Endothelial cell of umbilical vein (primary cell): Measurements from ENCODE around the gene JMJD8. TPM values are rescaled to one million over a fixed set of nuclear protein-coding genes. Genes with fewer than 3 reads are reported as not detected.
"Not testable (repeated sequence)": the region's sequence is repeated elsewhere in the genome, so short reads cannot be mapped to it uniquely, and the experiment has no call there.

Experiments
- BruUV-seq: library from RNA; stranded (reverse); fragments of 400-500 nt; replicated peaks from 2 replicates; lab custom pipeline; 2021; lab: Mats Ljungman, UMichigan
- CTCF ChIA-PET: fragments of 300-600, 350-600 bp; sonication (Branson Sonifier 250); formaldehyde crosslinking; loops from one replicate; lab custom pipeline; 2021; ENCODE audit warnings: antibody characterized with exemption, inconsistent platforms; lab: Charles Lee
- POLR2A ChIA-PET: fragments of 300-600, 350-600 bp; sonication (Branson Sonifier 250); formaldehyde crosslinking; loops from one replicate; lab custom pipeline; 2021; ENCODE audit warnings: antibody characterized with exemption, inconsistent platforms; lab: Charles Lee
- DNase-seq: peaks from one replicate; pipeline ENCODE4 v3.0.0-alpha.2; 2011; ENCODE audit warnings: low read depth, low spot score
- FAIRE-seq: peaks from 2 replicates; lab custom pipeline; 2011; peaks lifted over from hg19 to GRCh38; lab: Jason Lieb, UNC
- H2AFZ ChIP-seq: 2 replicates; pipeline ENCODE4 v1.6.0; 2012; ENCODE audit warnings: low read depth, low read length, control low read depth, inconsistent platforms
- H3K27ac ChIP-seq: 2 replicates; pipeline ENCODE4 v1.5.1; 2011; ENCODE audit warnings: low read depth, mild to moderate bottlenecking, control low read depth, low read length, moderate library complexity; ENCODE audit not compliant: insufficient read depth
- H3K27me3 ChIP-seq, 2 experiments: 2 replicates each; pipeline versions ENCODE4 v1.6.0 to v1.6.1; 2011; ENCODE audit warnings: low read length in 2 of 2, mixed read lengths in 1 of 2; ENCODE audit not compliant: control insufficient read depth in 2 of 2, insufficient read depth in 2 of 2
- H3K36me3 ChIP-seq, 2 experiments: 2 replicates in 1 of 2; 3 replicates in 1 of 2; pipeline ENCODE4 v1.5.1; 2011; ENCODE audit warnings: low read length in 2 of 2, mild to moderate bottlenecking in 1 of 2, moderate library complexity in 1 of 2; ENCODE audit not compliant: control insufficient read depth in 2 of 2, insufficient read depth in 2 of 2; ENCODE audit errors: extremely low read depth in 1 of 2
- H3K4me1 ChIP-seq: 3 replicates; pipeline ENCODE4 v1.5.1; 2011; ENCODE audit warnings: mild to moderate bottlenecking, low read length; ENCODE audit not compliant: control insufficient read depth, insufficient read depth; ENCODE audit errors: extremely low read depth
- H3K4me2 ChIP-seq: 2 replicates; pipeline ENCODE4 v1.6.1; 2011; ENCODE audit warnings: low read length, control low read depth, mixed read lengths; ENCODE audit not compliant: insufficient read depth
- H3K4me3 ChIP-seq, 3 experiments: fragments of 200-600 bp in 1 of 3; sonication (generic), shearing (Covaris generic) in 1 of 3; replicated peaks in 1 of 3; 2 replicates each; pipeline ENCODE4 v1.5.1; 2011 to 2016; ENCODE audit warnings: control low read depth in 3 of 3, low read length in 3 of 3, mild to moderate bottlenecking in 2 of 3, inconsistent platforms in 1 of 3, low read depth in 1 of 3, moderate library complexity in 1 of 3; ENCODE audit not compliant: insufficient read depth in 1 of 3
- H3K79me2 ChIP-seq: 2 replicates; pipeline ENCODE4 v1.6.0; 2012; ENCODE audit warnings: low read length, inconsistent platforms; ENCODE audit not compliant: control insufficient read depth, insufficient read depth
- H3K9ac ChIP-seq: replicated peaks from 2 replicates; pipeline ENCODE3; 2011; ENCODE audit warnings: low read length, control low read depth; ENCODE audit not compliant: insufficient read depth; ENCODE audit errors: extremely low read depth
- H3K9me1 ChIP-seq: replicated peaks from 3 replicates; pipeline ENCODE4 v1.6.0; 2011; ENCODE audit warnings: mild to moderate bottlenecking, low read length; ENCODE audit not compliant: control insufficient read depth, insufficient read depth; ENCODE audit errors: extremely low read depth
- H3K9me3 ChIP-seq: replicated peaks from 2 replicates; pipeline ENCODE4 v1.5.1; 2012; ENCODE audit warnings: low read length, inconsistent platforms; ENCODE audit not compliant: control insufficient read depth, insufficient read depth
- H4K20me1 ChIP-seq: replicated peaks from 2 replicates; pipeline ENCODE3; 2011; ENCODE audit warnings: mild to moderate bottlenecking, low read length; ENCODE audit not compliant: control insufficient read depth, insufficient read depth; ENCODE audit errors: extremely low read depth
- CTCF ChIP-seq, 2 donors: IDR thresholded peaks; 1 replicate in 1 of 2; 2 replicates in 1 of 2; pipeline ENCODE4 v1.5.1; 2011; ENCODE audit warnings: low read length in 2 of 2, mild to moderate bottlenecking in 2 of 2, moderate library complexity in 2 of 2, control low read depth in 1 of 2, inconsistent platforms in 1 of 2, low read depth in 1 of 2; ENCODE audit not compliant: insufficient read depth in 1 of 2; ENCODE audit errors: extremely low read depth in 1 of 2
- FOS ChIP-seq: IDR thresholded peaks from 2 replicates; pipeline ENCODE4 v1.6.1; 2011; ENCODE audit warnings: mild to moderate bottlenecking, low read length, moderate library complexity, borderline replicate concordance; ENCODE audit not compliant: insufficient read depth
- JUN ChIP-seq: IDR thresholded peaks from 2 replicates; pipeline ENCODE4 v1.6.1; 2011; ENCODE audit warnings: borderline replicate concordance, low read depth; ENCODE audit not compliant: insufficient read length, insufficient read depth
- MAX ChIP-seq: IDR thresholded peaks from 2 replicates; pipeline ENCODE4 v1.6.1; 2011; ENCODE audit not compliant: insufficient read depth, insufficient read length
- POLR2AphosphoS5 ChIP-seq: IDR thresholded peaks from 2 replicates; pipeline ENCODE4 v1.6.1; 2012; ENCODE audit warnings: low read depth, mild to moderate bottlenecking, control low read depth, low read length, moderate library complexity; ENCODE audit not compliant: insufficient read depth
- dilution Hi-C: fragments of 300-500 bp; cut with MboI; formaldehyde crosslinking; loops from one replicate; pipeline ENCODE4 v1.15.0; 2019; ENCODE audit warnings: low sequenced_read_pairs; ENCODE audit not compliant: extremely low pct_ligation_motif_present
- intact Hi-C: fragments of 100-400 bp; cut with micrococcal nuclease; formaldehyde crosslinking; loops from one replicate; pipeline ENCODE4 v1.10.0; 2022
- polyA plus RNA-seq, 4 experiments: library from polyadenylated mRNA; depleted of rRNA in 3 of 4; stranded (reverse) in 3 of 4; unstranded in 1 of 4; fragments of >200 nt; gene quantifications; 2 replicates each; pipeline versions ENCODE4 v1.2.1 to v1.2.3, GENCODE V29; 2011 to 2012; ENCODE audit warnings: missing spikeins in 1 of 4
- total RNA-seq: library from RNA; stranded (reverse); gene quantifications from 2 replicates; pipeline ENCODE4 v1.2.3, GENCODE V29; 2021

The JMJD8 gene
- total and polyA plus RNA-seq, 2 donors (not counting 3 experiments of a cell fraction or from before 2014, with no cell fraction given), result 55.1 to 102 TPM

DNA sequence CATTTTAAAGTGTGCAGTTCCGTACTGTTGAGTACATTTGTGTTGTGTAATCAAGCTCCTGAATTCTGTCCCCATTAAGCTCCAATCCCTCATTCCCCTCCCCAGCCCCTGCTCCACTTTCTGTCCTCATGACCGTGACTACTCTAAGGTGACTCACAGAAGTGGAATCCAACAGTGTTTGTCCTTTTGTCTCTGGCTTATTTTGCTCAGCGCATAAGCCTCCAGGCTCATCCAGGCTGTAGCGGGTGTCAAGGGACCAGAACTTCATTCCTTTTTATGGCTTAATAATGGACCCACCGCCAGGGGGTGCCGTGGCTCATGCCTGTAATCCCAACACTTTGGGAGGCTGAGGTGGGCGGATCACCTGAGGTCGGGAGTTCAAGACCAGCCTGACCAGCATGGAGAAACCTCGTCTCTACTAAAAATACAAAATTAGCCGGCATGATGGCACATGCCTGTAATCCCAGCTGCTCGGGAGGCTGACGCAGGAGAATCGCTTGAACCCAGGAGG, 28.7 kb upstream of the JMJD8 start:
- H3K36me3 ChIP-seq, H3K79me2 ChIP-seq, H4K20me1 ChIP-seq, H3K27me3 ChIP-seq, POLR2A ChIA-PET, BruUV-seq, H3K4me1 ChIP-seq, H2AFZ ChIP-seq, H3K4me3 ChIP-seq, dilution Hi-C loops, H3K9me1 ChIP-seq, H3K9ac ChIP-seq, H3K9me3 ChIP-seq, H3K4me2 ChIP-seq, H3K27ac ChIP-seq: not testable (repeated sequence)
- intact Hi-C loops, result loop anchor here (1.0 to 2.0 kb wide), 2 partner anchors 29 to 342 kb away; no protein-coding TSS in a partner anchor
- CTCF ChIA-PET, result interaction anchor here (0.8 to 3.0 kb wide), 15 partner anchors 9 to 343 kb away, joined by 3 to 67 read pairs (median 5); partner anchors contain the start of genes ANTKMT, CHTF18, HAGHL and RPUSD1
- FAIRE-seq, result peak; percentile 53
- DNase-seq, result peak; percentile 46
- TF ChIP-seq CTCF (IDR thresholded peaks at IDR 0.05; ENCODE audit: extremely low read depth in 1 of 2, insufficient read depth in 1 of 2, low read depth in 1 of 2, low read length in 2 of 2) (peak; percentile 36), FOS (peak; percentile 22)

GRCh38 chr16:711548-712320, 27.6 kb upstream of the JMJD8 start:
- Histone ChIP-seq H3K27me3 (peaks cover 5 to 10% of the 10 kb centered on the region in 2 experiments), H3K27ac (no peak overlapping the region), H3K79me2 (no peaks in the 10 kb centered on the region), H2AFZ (no peak overlapping the region), H3K4me3 (no peak overlapping the region), H3K9ac (no peak overlapping the region), H3K36me3 (no peaks in the 10 kb centered on the region), H3K9me3 (no peaks in the 10 kb centered on the region), H4K20me1 (no peaks in the 10 kb centered on the region), H3K4me2 (no peak overlapping the region), H3K9me1 (no peaks in the 10 kb centered on the region), H3K4me1 (peaks cover 10% of the 10 kb centered on the region)
- dilution Hi-C loops (no loop called here), intact Hi-C loops (loop anchor here (1.0 to 2.0 kb wide), 3 partner anchors 30 to 343 kb away; no protein-coding TSS in a partner anchor)
- FAIRE-seq (peak; percentile 40), DNase-seq (peak; percentile 55)
- POLR2A ChIA-PET, result no interaction called here
- TF ChIP-seq CTCF (IDR thresholded peaks at IDR 0.05; ENCODE audit: extremely low read depth in 1 of 2, insufficient read depth in 1 of 2, low read depth in 1 of 2, low read length in 2 of 2) (peak; percentile 89 to 99), JUN (no peak), MAX (no peak), POLR2AphosphoS5 (no peak)
- BruUV-seq, result no TSS peak
- CTCF ChIA-PET, result interaction anchor here (0.8 to 3.0 kb wide), 15 partner anchors 9 to 345 kb away, joined by 3 to 67 read pairs (median 5); partner anchors contain the start of genes ANTKMT, CHTF18, HAGHL and RPUSD1
